A673 (cell line): Measurements from ENCODE around the gene TNNI3. TPM values are rescaled to one million over a fixed set of nuclear protein-coding genes. Genes with fewer than 3 reads are reported as not detected.

Source experiments
- BruUV-seq: library from RNA; stranded (reverse); fragments of 400-500 nt; replicated peaks from 2 replicates; lab custom pipeline; 2021; lab: Mats Ljungman, UMichigan
- CTCF ChIA-PET: fragments of 300-600 bp; sonication (Branson Sonifier 250); formaldehyde crosslinking; loops from one replicate; lab custom pipeline; 2022; ENCODE audit warnings: antibody characterized with exemption; lab: Charles Lee
- POLR2A ChIA-PET: fragments of 300-600 bp; sonication (Branson Sonifier 250); formaldehyde crosslinking; loops from one replicate; lab custom pipeline; 2022; ENCODE audit warnings: antibody characterized with exemption; ENCODE audit not compliant: low non-redundant PET; lab: Charles Lee
- DNase-seq: peaks from one replicate; pipeline ENCODE4 v3.0.0-alpha.2; 2015; ENCODE audit warnings: low spot score
- H3K27ac ChIP-seq: fragments of 200-600 bp; sonication (generic); 2 replicates; pipeline ENCODE4 v1.5.1; 2016; ENCODE audit warnings: mixed run types, low read depth, mild to moderate bottlenecking, mixed read lengths, antibody characterized with exemption, low read length; ENCODE audit not compliant: poor library complexity, severe bottlenecking
- H3K27me3 ChIP-seq: fragments of 200-600 bp; sonication (generic); replicated peaks from 2 replicates; pipeline ENCODE4 v1.6.1; 2017; ENCODE audit warnings: mixed run types, low read depth, mild to moderate bottlenecking, mixed read lengths, antibody characterized with exemption, low read length; ENCODE audit not compliant: insufficient read depth, poor library complexity
- H3K36me3 ChIP-seq: fragments of 200-600 bp; sonication (generic); 2 replicates; pipeline ENCODE4 v1.6.1; 2016; ENCODE audit warnings: mixed run types, mild to moderate bottlenecking, mixed read lengths, antibody characterized with exemption, low read length; ENCODE audit not compliant: insufficient read depth, poor library complexity, severe bottlenecking
- H3K4me1 ChIP-seq: fragments of 200-600 bp; sonication (generic); 2 replicates; pipeline ENCODE4 v1.6.1; 2017; ENCODE audit warnings: mixed run types, mild to moderate bottlenecking, mixed read lengths, antibody characterized with exemption, low read length; ENCODE audit not compliant: insufficient read depth, poor library complexity, severe bottlenecking
- H3K4me3 ChIP-seq: fragments of 200-600 bp; sonication (generic); 2 replicates; pipeline ENCODE4 v1.5.1; 2016; ENCODE audit warnings: low read depth, mixed run types, mild to moderate bottlenecking, mixed read lengths, low read length; ENCODE audit not compliant: poor library complexity, severe bottlenecking
- H3K9me3 ChIP-seq: fragments of 200-600 bp; sonication (generic); 2 replicates; pipeline ENCODE4 v1.6.1; 2016; ENCODE audit warnings: mixed run types, low read depth, mild to moderate bottlenecking, mixed read lengths, antibody characterized with exemption, low read length; ENCODE audit not compliant: poor library complexity, severe bottlenecking
- CTCF ChIP-seq: fragments of 300-800, 200-600 bp; sonication (generic); conservative IDR thresholded peaks from 2 replicates; pipeline ENCODE4 v1.5.1; 2017; ENCODE audit warnings: low read depth, mild to moderate bottlenecking, antibody characterized with exemption, low read length, moderate library complexity, mixed read lengths
- EZH2 ChIP-seq: fragments of 200-600 bp; sonication (generic); IDR thresholded peaks from 2 replicates; pipeline ENCODE4 v1.6.1; 2017; ENCODE audit warnings: borderline replicate concordance, low read depth, mild to moderate bottlenecking, mixed read lengths, antibody characterized with exemption, low read length; ENCODE audit not compliant: poor library complexity, severe bottlenecking
- intact Hi-C: fragments of 100-400 bp; cut with micrococcal nuclease; formaldehyde crosslinking; loops from one replicate; pipeline ENCODE4 v1.10.0; 2022; ENCODE audit not compliant: unreplicated experiment
- total RNA-seq: library from RNA; stranded (reverse); gene quantifications from 2 replicates; pipeline ENCODE4 v1.2.3, GENCODE V29; 2021

Gene TNNI3
- total RNA-seq, 1 experiment from 2014 or later: 12.8 TPM

GRCh38 chr19:55199620-55200204 is 42.2 kb upstream of the TNNI3 start:
- intact Hi-C loops: no loop called here
- TF ChIP-seq EZH2 (no peak), CTCF (no peak)
- Histone ChIP-seq H3K9me3 (no peaks in the 10 kb centered on the region), H3K27ac (no peak overlapping the region), H3K4me1 (no peaks in the 10 kb centered on the region), H3K36me3 (no peaks in the 10 kb centered on the region), H3K4me3 (no peak overlapping the region), H3K27me3 (no peaks in the 10 kb centered on the region)
- DNase-seq: no peak
- POLR2A ChIA-PET: no interaction called here
- no TSS peak for BruUV-seq
- CTCF ChIA-PET: interaction anchor here (0.6 kb wide), 1 partner anchor 81 kb away, joined by 12 read pairs; no protein-coding TSS in a partner anchor

DNA sequence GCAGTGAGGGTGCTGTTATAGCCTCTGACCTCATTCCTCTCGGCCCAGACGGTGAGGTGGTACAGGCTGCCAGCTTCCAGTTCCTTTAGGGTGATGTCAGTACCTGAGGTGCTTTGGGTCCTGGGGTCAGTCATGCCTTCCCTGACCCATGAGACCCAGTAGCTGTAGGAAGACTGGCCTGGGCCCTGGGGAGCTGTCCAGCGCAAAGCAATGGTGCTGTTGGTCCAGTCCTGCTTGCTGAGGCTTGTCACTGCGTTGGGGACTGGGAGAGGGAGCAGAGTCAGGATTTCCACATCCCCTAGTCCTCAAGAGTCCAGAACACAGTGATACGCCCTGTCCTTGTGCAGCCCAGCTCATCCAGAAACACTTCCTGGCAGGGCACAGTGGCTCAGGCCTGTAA is 41.1 kb upstream of the TNNI3 start:
- Histone ChIP-seq H3K27me3 (no peaks in the 10 kb centered on the region), H3K4me1 (no peaks in the 10 kb centered on the region), H3K27ac (no peak overlapping the region), H3K9me3 (no peaks in the 10 kb centered on the region), H3K36me3 (no peaks in the 10 kb centered on the region), H3K4me3 (no peak overlapping the region)
- DNase-seq: no peak
- POLR2A ChIA-PET: interaction anchor here (0.7 kb wide), 1 partner anchor 431 kb away, joined by 4 read pairs; no protein-coding TSS in a partner anchor
- no TSS peak for BruUV-seq
- TF ChIP-seq CTCF (no peak), EZH2 (no peak)
- CTCF ChIA-PET: no interaction called here
- intact Hi-C loops: no loop called here

GRCh38 chr19:55197528-55197927 is 40.0 kb upstream of the TNNI3 start:
- intact Hi-C loops: no loop called here
- ChIA-PET POLR2A (no interaction called here), CTCF (interaction anchor here (0.6 kb wide), 1 partner anchor 32 kb away, joined by 3 read pairs; no protein-coding TSS in a partner anchor)
- peak; percentile 59 for DNase-seq
- BruUV-seq: no TSS peak
- H3K27ac ChIP-seq: no peak overlapping the region
- no peaks in the 10 kb centered on the region for H3K36me3 ChIP-seq
- no peaks in the 10 kb centered on the region for H3K4me1 ChIP-seq
- no peaks in the 10 kb centered on the region for H3K27me3 ChIP-seq
- TF ChIP-seq CTCF: no peak
- no peak for TF ChIP-seq EZH2
- no peaks in the 10 kb centered on the region for H3K9me3 ChIP-seq
- no peak overlapping the region for H3K4me3 ChIP-seq
